Measurements from ENCODE around the gene PTPRM.
A peak's percentile ranks its signal among the peaks of the same experiment; 100 is the strongest.

PTPRM gene

GRCh38 chr18:7784171-7784570, 217.1 kb downstream of the PTPRM start:
- no peak overlapping the region for H3K4me3 ChIP-seq (ENCODE audit: low read depth, low read length)
- TF ChIP-seq, protein P1, sequence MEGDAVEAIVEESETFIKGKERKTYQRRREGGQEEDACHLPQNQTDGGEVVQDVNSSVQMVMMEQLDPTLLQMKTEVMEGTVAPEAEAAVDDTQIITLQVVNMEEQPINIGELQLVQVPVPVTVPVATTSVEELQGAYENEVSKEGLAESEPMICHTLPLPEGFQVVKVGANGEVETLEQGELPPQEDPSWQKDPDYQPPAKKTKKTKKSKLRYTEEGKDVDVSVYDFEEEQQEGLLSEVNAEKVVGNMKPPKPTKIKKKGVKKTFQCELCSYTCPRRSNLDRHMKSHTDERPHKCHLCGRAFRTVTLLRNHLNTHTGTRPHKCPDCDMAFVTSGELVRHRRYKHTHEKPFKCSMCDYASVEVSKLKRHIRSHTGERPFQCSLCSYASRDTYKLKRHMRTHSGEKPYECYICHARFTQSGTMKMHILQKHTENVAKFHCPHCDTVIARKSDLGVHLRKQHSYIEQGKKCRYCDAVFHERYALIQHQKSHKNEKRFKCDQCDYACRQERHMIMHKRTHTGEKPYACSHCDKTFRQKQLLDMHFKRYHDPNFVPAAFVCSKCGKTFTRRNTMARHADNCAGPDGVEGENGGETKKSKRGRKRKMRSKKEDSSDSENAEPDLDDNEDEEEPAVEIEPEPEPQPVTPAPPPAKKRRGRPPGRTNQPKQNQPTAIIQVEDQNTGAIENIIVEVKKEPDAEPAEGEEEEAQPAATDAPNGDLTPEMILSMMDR (IDR thresholded peaks at IDR 0.05; ENCODE audit: low read depth, low read length) = no peak
- in situ Hi-C loops (cut with HindIII; ENCODE audit: low sequenced_read_pairs) = no loop called here
- peak; percentile 10 for DNase-seq (ENCODE audit: low read depth, low spot score)

DNA sequence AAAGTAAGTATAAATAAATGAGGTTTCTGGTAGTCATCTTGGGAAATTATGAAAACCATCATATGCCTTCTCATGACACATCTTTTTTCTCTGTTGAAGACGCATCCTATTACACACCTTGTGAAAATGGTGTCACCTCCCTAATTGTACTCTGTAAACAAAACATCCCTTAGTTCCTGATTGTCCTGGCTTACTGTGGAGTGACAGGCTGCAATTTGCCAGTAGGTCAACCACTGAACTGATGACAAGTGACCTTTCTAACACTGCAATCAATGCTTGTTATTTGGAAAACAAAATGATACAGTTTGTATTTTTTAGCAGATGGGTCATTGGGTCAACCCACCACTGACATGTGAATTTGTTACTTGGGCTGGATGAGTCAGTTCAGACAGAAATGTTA, 219.5 kb downstream of the PTPRM start:
- TF ChIP-seq, protein P1 (IDR thresholded peaks at IDR 0.05; ENCODE audit: low read depth, low read length) = no peak
- DNase-seq (ENCODE audit: low read depth, low spot score) = no peak
- in situ Hi-C loops (cut with HindIII; ENCODE audit: low sequenced_read_pairs) = no loop called here
- no peak overlapping the region for H3K4me3 ChIP-seq (ENCODE audit: low read depth, low read length)

DNA sequence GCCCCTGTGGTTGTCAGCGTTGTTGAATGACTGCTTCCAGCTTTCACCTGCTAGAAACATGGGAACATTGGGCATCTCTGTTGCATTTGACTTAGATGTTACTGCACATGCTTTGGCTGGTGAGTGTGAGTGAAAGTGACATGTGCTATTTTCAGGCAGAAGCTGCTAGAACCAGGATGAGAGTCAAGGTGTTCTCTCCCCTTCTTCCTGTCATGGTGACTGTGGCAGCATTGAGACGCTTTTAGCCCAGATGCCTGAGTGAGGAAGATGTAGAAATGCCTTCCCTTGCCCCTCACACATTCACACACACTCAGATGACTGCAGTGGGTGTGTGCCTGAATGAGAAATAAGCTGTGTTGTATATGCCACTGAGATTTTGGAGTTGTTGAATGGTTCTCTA, 220.2 kb downstream of the PTPRM start:
- H3K4me3 ChIP-seq (ENCODE audit: low read depth, low read length) = no peak overlapping the region
- in situ Hi-C loops (cut with HindIII; ENCODE audit: low sequenced_read_pairs) = no loop called here
- no peak for DNase-seq (ENCODE audit: low read depth, low spot score)
- TF ChIP-seq, protein P1 (IDR thresholded peaks at IDR 0.05; ENCODE audit: low read depth, low read length) = no peak

DNA sequence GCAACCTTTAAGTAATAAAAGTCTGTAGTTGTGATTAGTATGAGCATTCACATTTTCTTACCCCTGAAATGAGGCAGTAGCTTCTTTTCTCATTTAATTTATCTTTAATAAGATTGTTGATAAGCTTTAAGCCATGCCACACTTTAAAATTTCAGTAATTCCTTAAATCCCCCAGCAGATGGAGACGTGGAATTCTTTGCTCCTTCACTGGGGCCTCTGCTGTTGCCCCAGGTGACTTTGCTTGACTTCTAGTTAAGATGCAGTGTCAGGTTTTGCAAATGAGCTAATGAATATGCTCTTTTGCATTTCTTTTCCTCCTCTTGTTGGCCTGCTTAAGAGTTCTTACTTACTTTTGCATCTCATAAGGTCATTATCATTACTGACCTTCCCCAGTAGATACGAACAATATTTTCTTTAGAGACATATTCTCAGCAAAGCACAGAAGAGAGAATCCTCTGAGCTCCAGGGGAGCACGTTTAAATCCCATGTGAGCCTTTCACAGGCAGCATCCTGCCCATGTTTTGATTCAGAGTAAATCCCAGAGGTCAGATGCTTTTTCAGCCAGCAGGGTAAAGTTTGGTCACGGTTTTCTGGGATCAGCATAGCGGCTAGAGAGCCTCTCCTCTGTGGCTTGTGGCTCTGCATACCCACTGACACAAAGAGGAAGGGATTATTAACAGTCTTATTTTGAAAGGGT, 222.9 kb downstream of the PTPRM start:
- in situ Hi-C loops (cut with HindIII; ENCODE audit: low sequenced_read_pairs) = no loop called here
- H3K4me3 ChIP-seq (ENCODE audit: low read depth, low read length) = no peak overlapping the region
- peak; percentile 60 for DNase-seq (ENCODE audit: low read depth, low spot score)
- TF ChIP-seq, protein P1 (IDR thresholded peaks at IDR 0.05; ENCODE audit: low read depth, low read length) = peak; percentile 57

GRCh38 chr18:7793100-7793499, 226.0 kb downstream of the PTPRM start:
- no peak for DNase-seq (ENCODE audit: low read depth, low spot score)
- in situ Hi-C loops (cut with HindIII; ENCODE audit: low sequenced_read_pairs) = no loop called here
- no peak overlapping the region for H3K4me3 ChIP-seq (ENCODE audit: low read depth, low read length)
- TF ChIP-seq, protein P1 (IDR thresholded peaks at IDR 0.05; ENCODE audit: low read depth, low read length) = no peak

DNA sequence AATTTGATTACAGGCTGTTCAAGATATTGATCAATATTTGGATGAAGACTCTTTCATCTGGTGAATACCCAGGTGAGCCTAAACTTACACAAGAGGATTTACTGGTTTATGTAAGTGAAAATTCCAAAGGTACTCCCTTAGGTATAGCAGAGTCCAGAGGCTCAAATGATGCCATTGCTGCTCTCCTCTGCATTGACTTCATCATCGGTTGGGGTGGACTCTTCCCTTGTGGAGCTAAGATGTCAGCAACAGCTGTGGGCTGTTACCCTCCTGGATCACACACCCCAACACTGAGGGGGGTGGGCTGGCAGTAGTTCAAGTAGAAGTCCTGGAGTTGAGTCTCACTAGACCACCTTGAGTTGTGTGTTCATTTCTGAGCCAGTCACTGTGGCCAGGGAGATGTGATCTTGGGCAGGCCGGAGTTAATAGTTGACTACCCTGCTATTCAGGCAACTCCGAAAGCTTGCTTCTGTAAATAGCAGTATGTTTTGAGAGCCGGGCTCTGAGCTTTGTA, 236.9 kb downstream of the PTPRM start:
- TF ChIP-seq, protein P1 (IDR thresholded peaks at IDR 0.05; ENCODE audit: low read depth, low read length) = no peak
- in situ Hi-C loops (cut with HindIII; ENCODE audit: low sequenced_read_pairs) = no loop called here
- H3K4me3 ChIP-seq (ENCODE audit: low read depth, low read length) = no peak overlapping the region
- no peak for DNase-seq (ENCODE audit: low read depth, low spot score)
